Measurements from ENCODE around the gene TMEM106A.
"Not testable (repeated sequence)": the region's sequence is repeated elsewhere in the genome, so short reads cannot be mapped to it uniquely, and the experiment has no call there.

TMEM106A gene

GRCh38 chr17:43240596-43241352, 29.1 kb downstream of the TMEM106A start:
- in situ Hi-C loops (cut with MboI; ENCODE audit: low sequenced_read_pairs): not testable (repeated sequence)

DNA sequence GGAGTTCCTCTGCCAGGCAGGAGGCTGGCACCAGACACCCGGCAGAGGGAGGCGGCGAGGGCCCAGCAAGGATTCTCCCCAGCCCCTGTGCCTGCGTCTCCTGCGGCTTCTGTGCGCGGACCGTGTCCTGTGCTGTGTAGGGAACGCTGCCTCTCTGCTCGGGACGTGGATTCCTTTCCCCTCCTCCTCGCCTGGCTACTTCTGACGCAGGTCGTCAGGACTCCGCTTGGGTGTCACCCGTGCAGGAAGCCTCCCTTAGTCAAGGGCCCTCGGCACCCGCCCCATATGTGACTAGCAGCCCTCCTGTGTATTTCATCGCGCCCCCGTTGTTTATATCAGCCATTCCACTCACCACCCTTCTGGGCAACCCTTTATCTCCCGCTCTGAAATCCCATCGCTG, 34.8 kb downstream of the TMEM106A start:
- in situ Hi-C loops (cut with MboI; ENCODE audit: low sequenced_read_pairs): not testable (repeated sequence)
